ENCODE measurements around the gene ADAM23.

The ADAM23 gene

GRCh38 chr2:206631340-206631739 is 188.0 kb downstream of the ADAM23 start:
- H3K9me3 Mint-ChIP-seq, result no peaks in the 10 kb centered on the region
- no peak overlapping the region for H3K4me3 Mint-ChIP-seq
- peaks cover 5% of the 10 kb centered on the region for H3K27me3 Mint-ChIP-seq (ENCODE audit: low read depth)
- DNase-seq (ENCODE audit: low spot score), result no peak
- no peaks in the 10 kb centered on the region for H3K36me3 Mint-ChIP-seq (ENCODE audit: low read depth)
- no peak overlapping the region for H3K27ac Mint-ChIP-seq
- no peaks in the 10 kb centered on the region for H3K4me1 Mint-ChIP-seq (ENCODE audit: low read depth)

GRCh38 chr2:206635015-206635414 is 191.7 kb downstream of the ADAM23 start:
- no peaks in the 10 kb centered on the region for H3K36me3 Mint-ChIP-seq (ENCODE audit: low read depth)
- H3K4me1 Mint-ChIP-seq (ENCODE audit: low read depth), result no peaks in the 10 kb centered on the region

GRCh38 chr2:206639636-206640035 is 196.3 kb downstream of the ADAM23 start:
- Mint-ChIP-seq H3K9me3 (no peaks in the 10 kb centered on the region), H3K27ac (no peak overlapping the region), H3K4me1 (ENCODE audit: low read depth) (no peaks in the 10 kb centered on the region), H3K4me3 (no peak overlapping the region), H3K36me3 (ENCODE audit: low read depth) (no peaks in the 10 kb centered on the region), H3K27me3 (ENCODE audit: low read depth) (peaks cover 7% of the 10 kb centered on the region)
- no peak for DNase-seq (ENCODE audit: low spot score)

More at GRCh38 chr2:206635015-206635414, 191.7 kb downstream of the ADAM23 start:
- H3K27ac Mint-ChIP-seq, result no peak overlapping the region
- no peaks in the 10 kb centered on the region for H3K9me3 Mint-ChIP-seq
- no peak overlapping the region for H3K4me3 Mint-ChIP-seq
- H3K27me3 Mint-ChIP-seq (ENCODE audit: low read depth), result peaks cover 2% of the 10 kb centered on the region
- no peak for DNase-seq (ENCODE audit: low spot score)

- Mint-ChIP-seq H3K27me3 (ENCODE audit: low read depth) (peaks cover 7% of the 10 kb centered on the region), H3K4me1 (ENCODE audit: low read depth) (no peaks in the 10 kb centered on the region), H3K4me3 (no peak overlapping the region), H3K36me3 (ENCODE audit: low read depth) (no peaks in the 10 kb centered on the region), H3K9me3 (no peaks in the 10 kb centered on the region), H3K27ac (no peak overlapping the region)
- DNase-seq (ENCODE audit: low spot score), result no peak
Measured at GRCh38 chr2:206641226-206641625, 197.9 kb downstream of the ADAM23 start.

- peaks cover 7% of the 10 kb centered on the region for H3K27me3 Mint-ChIP-seq (ENCODE audit: low read depth)
- H3K9me3 Mint-ChIP-seq, result no peaks in the 10 kb centered on the region
- H3K36me3 Mint-ChIP-seq (ENCODE audit: low read depth), result no peaks in the 10 kb centered on the region
- no peaks in the 10 kb centered on the region for H3K4me1 Mint-ChIP-seq (ENCODE audit: low read depth)
- H3K4me3 Mint-ChIP-seq, result no peak within 1 kb of the TSS
- no peak within 1 kb of the TSS for H3K27ac Mint-ChIP-seq
- no peak for DNase-seq (ENCODE audit: low spot score)
Measured at GRCh38 chr2:206642075-206643025, 199.0 kb downstream of the ADAM23 start, which contains the start of gene FAM237A. Gene FAM237A, plus strand, starts transcription at chr2:206642487. Its CDS starts 1,750 bp downstream, at chr2:206644237.

- Mint-ChIP-seq H3K4me1 (ENCODE audit: low read depth) (no peaks in the 10 kb centered on the region), H3K36me3 (ENCODE audit: low read depth) (no peaks in the 10 kb centered on the region), H3K27me3 (ENCODE audit: low read depth) (no peaks in the 10 kb centered on the region), H3K27ac (no peak overlapping the region), H3K9me3 (no peaks in the 10 kb centered on the region), H3K4me3 (no peak overlapping the region)
- no peak for DNase-seq (ENCODE audit: low spot score)
Measured at GRCh38 chr2:206647985-206648384, 204.7 kb downstream of the ADAM23 start.

DNA sequence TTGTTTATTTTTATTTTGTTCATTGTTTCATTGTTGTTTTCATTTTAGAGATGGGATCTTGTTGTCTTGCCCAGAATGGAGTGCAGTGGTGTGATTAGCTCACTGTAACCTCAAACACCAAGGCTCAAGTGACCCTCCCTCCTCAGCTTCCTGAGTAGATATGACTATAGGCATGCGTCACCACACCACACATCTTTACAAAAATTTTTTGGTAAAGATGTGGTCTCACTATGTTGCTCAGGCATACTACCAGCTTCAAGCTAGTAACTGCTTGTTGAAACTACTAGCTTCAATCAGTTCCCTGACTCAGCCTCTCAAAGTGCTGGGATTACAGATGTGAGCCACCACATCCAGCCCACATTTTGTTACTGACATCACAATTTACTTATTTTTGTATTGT is 213.8 kb downstream of the ADAM23 start:
- Mint-ChIP-seq H3K27ac (no peak overlapping the region), H3K36me3 (ENCODE audit: low read depth) (no peaks in the 10 kb centered on the region), H3K4me3 (no peak overlapping the region), H3K27me3 (ENCODE audit: low read depth) (peaks cover 5% of the 10 kb centered on the region), H3K9me3 (peaks cover 4% of the 10 kb centered on the region), H3K4me1 (ENCODE audit: low read depth) (no peaks in the 10 kb centered on the region)
- DNase-seq (ENCODE audit: low spot score), result no peak

- Mint-ChIP-seq H3K4me3 (no peak overlapping the region), H3K4me1 (ENCODE audit: low read depth) (no peaks in the 10 kb centered on the region), H3K27me3 (ENCODE audit: low read depth) (peaks cover 3% of the 10 kb centered on the region), H3K27ac (no peak overlapping the region), H3K9me3 (no peaks in the 10 kb centered on the region), H3K36me3 (ENCODE audit: low read depth) (no peaks in the 10 kb centered on the region)
- DNase-seq (ENCODE audit: low spot score), result no peak
Measured at GRCh38 chr2:206665251-206665650, 221.9 kb downstream of the ADAM23 start.
